Stimulated activated effector memory CD8-positive, alpha-beta T cell treated with anti-CD3 and anti-CD28 coated beads, Interleukin-12 subunit alpha, Interleukin-12 subunit beta, amount 100 ng/mL, for 72 hours (primary cell): Measurements from ENCODE around the gene CCDC12.

Experiments used
- ATAC-seq: fragments of 150-1000 bp; cut with Tn5 transposase; 2 replicates; pipeline ENCODE4 v1.10.0; 2021
- DNase-seq, 2 donors: peaks; one replicate each; pipeline ENCODE4 v3.0.0; 2021 to 2022; ENCODE audit warnings: low spot score in 2 of 2
- H3K27ac Mint-ChIP-seq: one replicate; pipeline ENCODE4 v1.8.0; 2022; ENCODE audit warnings: mild to moderate bottlenecking, mixed read lengths
- H3K36me3 Mint-ChIP-seq: one replicate; pipeline ENCODE4 v1.8.0; 2022; ENCODE audit warnings: mild to moderate bottlenecking, mixed read lengths
- H3K4me1 Mint-ChIP-seq: one replicate; pipeline ENCODE4 v1.8.0; 2022; ENCODE audit warnings: mixed read lengths
- H3K4me3 Mint-ChIP-seq: one replicate; pipeline ENCODE4 v1.8.0; 2022; ENCODE audit warnings: mild to moderate bottlenecking, mixed read lengths
- H3K9me3 Mint-ChIP-seq: one replicate; pipeline ENCODE4 v1.8.0; 2022; ENCODE audit warnings: mixed read lengths

CCDC12 gene

GRCh38 chr3:46993292-46993691, 16.7 kb upstream of the CCDC12 start:
- DNase-seq (no peak), ATAC-seq (no peak)
- peak overlapping the region; percentile 74 for H3K27ac Mint-ChIP-seq
- peaks cover 58% of the 10 kb centered on the region for H3K36me3 Mint-ChIP-seq
- H3K4me1 Mint-ChIP-seq, result peaks cover 71% of the 10 kb centered on the region
- H3K9me3 Mint-ChIP-seq, result no peaks in the 10 kb centered on the region
- H3K4me3 Mint-ChIP-seq, result no peak overlapping the region

- ATAC-seq (no peak), DNase-seq (no peak)
- Mint-ChIP-seq H3K36me3 (peaks cover 47% of the 10 kb centered on the region), H3K9me3 (no peaks in the 10 kb centered on the region), H3K4me3 (no peak overlapping the region), H3K4me1 (peaks cover 71% of the 10 kb centered on the region), H3K27ac (peak overlapping the region; percentile 74)
Observed at GRCh38 chr3:46992231-46992630, 15.7 kb upstream of the CCDC12 start.

GRCh38 chr3:46991406-46992165, 15.0 kb upstream of the CCDC12 start:
- DNase-seq (no peak), ATAC-seq (no peak)
- Mint-ChIP-seq H3K4me3 (no peak overlapping the region), H3K9me3 (no peaks in the 10 kb centered on the region), H3K36me3 (peaks cover 42% of the 10 kb centered on the region), H3K4me1 (peaks cover 71% of the 10 kb centered on the region), H3K27ac (peak overlapping the region; percentile 96)

- Mint-ChIP-seq H3K4me1 (peaks cover 75% of the 10 kb centered on the region), H3K4me3 (no peak overlapping the region), H3K9me3 (no peaks in the 10 kb centered on the region), H3K27ac (peak overlapping the region; percentile 96), H3K36me3 (peaks cover 36% of the 10 kb centered on the region)
- ATAC-seq (no peak), DNase-seq (no peak)
Observed at GRCh38 chr3:46990573-46991374, 14.2 kb upstream of the CCDC12 start.

GRCh38 chr3:46989146-46989810, 12.7 kb upstream of the CCDC12 start:
- H3K9me3 Mint-ChIP-seq, result no peaks in the 10 kb centered on the region
- DNase-seq, result no peak
- H3K4me1 Mint-ChIP-seq, result peaks cover 82% of the 10 kb centered on the region
- peak overlapping the region; percentile 96 for H3K27ac Mint-ChIP-seq
- H3K36me3 Mint-ChIP-seq, result peaks cover 36% of the 10 kb centered on the region
- H3K4me3 Mint-ChIP-seq, result peak overlapping the region; percentile 75
- no peak for ATAC-seq

GRCh38 chr3:46988616-46989015, 12.1 kb upstream of the CCDC12 start:
- Mint-ChIP-seq H3K36me3 (peaks cover 34% of the 10 kb centered on the region), H3K4me3 (peak overlapping the region; percentile 75), H3K9me3 (no peaks in the 10 kb centered on the region), H3K27ac (peak overlapping the region; percentile 96), H3K4me1 (peaks cover 87% of the 10 kb centered on the region)
- ATAC-seq (no peak), DNase-seq (no peak)

GRCh38 chr3:46987743-46988401, 11.3 kb upstream of the CCDC12 start:
- Mint-ChIP-seq H3K27ac (peak overlapping the region; percentile 96), H3K36me3 (peaks cover 41% of the 10 kb centered on the region), H3K9me3 (no peaks in the 10 kb centered on the region), H3K4me3 (peak overlapping the region; percentile 75), H3K4me1 (peaks cover 89% of the 10 kb centered on the region)
- ATAC-seq (peak; percentile 95), DNase-seq (peak; percentile 73 to 92)

- H3K27ac Mint-ChIP-seq, result peak overlapping the region; percentile 96
- DNase-seq (no peak), ATAC-seq (peak; percentile 36)
- H3K4me1 Mint-ChIP-seq, result peaks cover 90% of the 10 kb centered on the region
- no peaks in the 10 kb centered on the region for H3K9me3 Mint-ChIP-seq
- peaks cover 35% of the 10 kb centered on the region for H3K36me3 Mint-ChIP-seq
- H3K4me3 Mint-ChIP-seq, result peak overlapping the region; percentile 75
Observed at GRCh38 chr3:46987319-46987742, 10.8 kb upstream of the CCDC12 start.

- Mint-ChIP-seq H3K27ac (peak overlapping the region; percentile 96), H3K4me1 (peaks cover 90% of the 10 kb centered on the region), H3K36me3 (peaks cover 33% of the 10 kb centered on the region), H3K4me3 (peak overlapping the region; percentile 75), H3K9me3 (no peaks in the 10 kb centered on the region)
- ATAC-seq (no peak), DNase-seq (no peak)
Observed at GRCh38 chr3:46986782-46987310, 10.3 kb upstream of the CCDC12 start.

- peak overlapping the region; percentile 75 for H3K4me3 Mint-ChIP-seq
- H3K27ac Mint-ChIP-seq, result peak overlapping the region; percentile 96
- DNase-seq, result no peak
- H3K9me3 Mint-ChIP-seq, result no peaks in the 10 kb centered on the region
- peaks cover 93% of the 10 kb centered on the region for H3K4me1 Mint-ChIP-seq
- peaks cover 31% of the 10 kb centered on the region for H3K36me3 Mint-ChIP-seq
- ATAC-seq, result no peak
Observed at GRCh38 chr3:46986055-46986730, 9.6 kb upstream of the CCDC12 start.

DNA sequence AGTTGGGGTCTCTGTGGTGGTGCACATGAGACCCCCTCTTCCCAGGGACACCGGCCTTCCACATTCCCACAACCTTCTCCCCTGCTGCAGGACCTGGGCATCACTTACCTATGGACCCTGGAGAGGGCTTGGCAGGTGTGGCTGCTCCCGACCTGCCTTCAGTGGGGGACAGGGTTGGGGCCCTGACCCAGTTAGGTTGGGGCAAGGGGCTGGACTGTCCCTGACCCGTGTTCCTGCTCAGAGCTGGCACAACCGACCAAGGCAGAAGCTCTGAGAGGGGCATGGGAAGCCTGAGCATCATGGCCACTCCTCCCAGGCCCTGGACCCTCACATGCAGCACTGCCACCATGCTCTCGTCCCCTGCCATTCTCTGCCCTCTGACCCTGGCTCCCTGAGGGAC, 9.0 kb upstream of the CCDC12 start:
- DNase-seq (no peak), ATAC-seq (no peak)
- peaks cover 92% of the 10 kb centered on the region for H3K4me1 Mint-ChIP-seq
- no peak overlapping the region for H3K4me3 Mint-ChIP-seq
- H3K27ac Mint-ChIP-seq, result peak overlapping the region; percentile 96
- H3K9me3 Mint-ChIP-seq, result no peaks in the 10 kb centered on the region
- peaks cover 25% of the 10 kb centered on the region for H3K36me3 Mint-ChIP-seq

- Mint-ChIP-seq H3K27ac (peak overlapping the region; percentile 96), H3K4me1 (peaks cover 87% of the 10 kb centered on the region), H3K9me3 (no peaks in the 10 kb centered on the region), H3K4me3 (no peak overlapping the region), H3K36me3 (peaks cover 18% of the 10 kb centered on the region)
- DNase-seq, result no peak
- no peak for ATAC-seq
Observed at GRCh38 chr3:46984591-46985459, 8.3 kb upstream of the CCDC12 start.

DNA sequence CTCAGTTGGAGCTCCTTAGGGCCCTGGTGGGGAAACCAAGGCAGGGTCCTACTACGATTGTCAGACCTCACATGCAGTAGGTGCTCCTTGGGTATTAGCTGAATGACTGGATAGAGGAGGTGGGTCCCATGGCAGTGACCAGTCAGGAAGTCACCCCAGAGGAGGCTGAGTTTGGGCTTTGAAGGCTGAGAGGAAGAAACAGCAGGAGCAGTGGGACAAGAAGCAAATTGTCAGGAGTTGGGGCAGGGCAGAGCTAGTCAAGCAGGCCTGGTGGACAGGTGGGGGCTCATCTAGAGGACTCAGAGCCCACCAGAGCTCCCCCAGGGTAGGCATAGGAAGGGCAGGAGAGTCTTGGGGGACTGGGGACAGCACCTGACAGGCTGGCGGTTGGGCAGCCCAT, 6.0 kb upstream of the CCDC12 start:
- Mint-ChIP-seq H3K27ac (peak overlapping the region; percentile 91), H3K4me1 (peaks cover 73% of the 10 kb centered on the region)
- no peak for DNase-seq

More for the DNA sequence above, 6.0 kb upstream of the CCDC12 start:
- peak overlapping the region; percentile 8 for H3K4me3 Mint-ChIP-seq
- H3K36me3 Mint-ChIP-seq, result peaks cover 21% of the 10 kb centered on the region
- H3K9me3 Mint-ChIP-seq, result no peaks in the 10 kb centered on the region
- no peak for ATAC-seq
